ENCODE results near the gene TSC22D4. TPM values are rescaled to one million over a fixed set of nuclear protein-coding genes. Genes with fewer than 3 reads are reported as not detected.
"Not testable (repeated sequence)": the region's sequence is repeated elsewhere in the genome, so short reads cannot be mapped to it uniquely, and the experiment has no call there.

The TSC22D4 gene
- total RNA-seq, 1 donor from 2014 or later, result 18.5 TPM

DNA sequence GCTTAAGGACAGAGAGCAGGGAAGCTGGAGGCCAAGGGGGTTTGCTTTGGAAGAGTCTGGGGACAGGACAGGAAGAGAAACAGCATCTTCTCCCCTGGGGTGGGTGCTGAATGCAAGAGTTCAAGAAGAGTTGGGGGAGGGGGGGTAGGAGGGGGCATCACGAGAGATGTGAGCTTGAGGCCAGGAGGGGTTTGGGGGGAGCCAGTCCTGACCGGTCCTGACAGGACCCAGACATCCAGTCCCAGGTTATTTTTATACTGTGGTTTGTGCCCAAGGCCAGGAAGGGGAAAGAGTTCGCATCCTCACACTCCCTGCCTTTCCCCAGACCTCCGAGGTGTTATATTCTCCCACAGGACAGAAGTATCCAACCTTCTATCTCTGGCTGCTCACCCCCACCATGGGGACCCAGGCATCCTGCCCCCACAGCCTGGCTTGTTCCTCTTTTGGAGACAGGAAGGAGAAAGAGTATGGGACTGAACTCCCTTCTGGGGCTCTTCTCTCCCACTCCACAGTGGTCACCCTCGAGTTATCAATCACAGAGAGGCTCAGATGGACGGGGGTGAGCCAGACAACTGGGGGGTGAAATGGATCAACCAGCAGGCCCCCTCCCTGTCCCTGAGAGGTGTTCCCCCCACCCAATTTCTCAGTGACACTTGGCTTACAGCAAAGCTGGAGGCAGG lies 2.8 kb downstream of the TSC22D4 start:
- no peak for DNase-seq (ENCODE audit: low read depth in 2 of 2)

DNA sequence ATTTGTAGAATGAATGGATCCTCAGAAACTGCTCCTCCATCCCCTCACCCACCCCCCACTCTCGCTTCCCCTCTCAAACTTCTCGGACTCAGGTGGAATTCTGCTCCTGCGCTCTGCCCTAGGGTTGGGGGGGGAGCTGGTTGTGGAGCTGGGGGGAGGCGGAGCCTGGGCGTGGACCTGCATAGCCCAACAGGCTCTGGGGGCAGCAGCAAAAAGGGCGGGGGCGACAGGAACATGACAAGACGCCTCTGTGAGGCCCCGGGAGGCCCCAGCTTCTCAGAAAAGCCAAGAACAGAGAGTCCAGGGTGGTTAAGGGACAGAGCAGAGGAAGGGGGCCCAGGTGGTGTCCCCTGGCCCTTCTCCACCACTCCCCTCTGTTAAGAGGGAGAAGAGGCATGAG lies 3.5 kb downstream of the TSC22D4 start:
- DNase-seq (ENCODE audit: low read depth in 2 of 2), result no peak

DNA sequence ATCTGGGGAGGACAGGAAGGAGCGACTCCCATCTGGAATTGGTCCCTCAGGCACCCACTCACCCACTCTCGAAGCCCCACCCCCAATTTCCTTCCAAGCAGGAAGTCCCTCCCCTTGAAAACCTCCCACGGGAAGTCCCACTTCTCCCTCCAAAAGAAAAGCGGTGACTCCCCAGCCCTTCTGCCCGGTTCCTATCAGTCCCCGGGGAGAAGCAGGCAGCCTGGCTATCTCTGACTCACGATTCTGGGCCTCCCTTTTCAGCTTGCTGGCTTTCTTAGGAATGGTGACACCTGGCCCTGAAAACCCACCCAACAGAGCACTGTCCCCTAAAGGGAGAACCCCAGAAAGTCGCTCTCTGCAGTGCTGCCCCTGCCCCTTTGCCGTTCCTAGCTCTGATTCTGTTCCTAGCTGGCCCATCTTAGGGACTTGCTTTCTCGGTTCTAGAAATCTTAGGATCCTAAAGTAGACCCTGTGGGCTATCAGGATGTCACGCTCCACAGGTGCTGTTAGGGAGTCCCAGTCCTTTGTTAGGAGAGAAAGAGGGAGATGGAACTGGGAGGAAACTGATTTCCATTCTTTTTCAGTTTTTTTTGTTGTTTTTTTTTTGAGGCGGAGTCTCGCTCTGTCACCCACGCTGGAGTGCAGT lies 6.0 kb downstream of the TSC22D4 start:
- peak in 1 of 2 donors; percentile 48 for DNase-seq (ENCODE audit: low read depth in 2 of 2)

DNA sequence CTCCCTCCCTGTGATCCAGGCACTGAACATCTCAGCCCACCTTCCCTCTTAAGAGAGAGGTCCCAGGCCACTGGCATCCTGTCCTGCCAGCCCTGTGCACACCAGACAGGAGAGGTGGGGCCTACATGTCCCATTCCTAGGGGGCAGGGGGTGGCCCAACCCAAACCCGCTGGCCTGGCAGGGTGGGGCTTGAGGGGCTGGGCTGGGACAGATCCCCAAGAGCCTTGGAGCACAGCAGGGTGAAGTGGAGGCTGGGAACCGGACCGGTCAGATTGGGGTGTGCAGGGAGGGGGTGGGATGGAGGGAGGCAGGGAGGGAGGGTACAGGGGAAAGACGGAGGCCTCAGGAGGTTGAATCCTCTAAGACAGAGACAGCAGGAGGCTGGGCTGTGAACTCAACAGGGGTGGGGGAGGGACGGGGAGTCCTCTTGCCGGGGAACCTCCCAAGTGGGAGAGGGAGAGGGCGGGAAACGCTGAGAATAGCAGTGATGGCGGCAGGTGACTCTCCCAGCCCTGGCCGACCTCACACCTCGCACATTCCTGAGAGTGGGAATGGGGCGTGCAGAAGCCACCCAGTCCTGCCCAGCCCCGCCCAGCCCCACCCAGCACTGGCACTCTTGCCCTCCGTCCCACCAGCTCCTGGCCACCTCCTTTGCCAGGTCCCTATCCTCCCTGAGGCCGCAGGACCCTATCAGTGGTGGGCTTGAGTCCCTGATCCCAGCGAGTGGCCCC lies 6.7 kb downstream of the TSC22D4 start:
- DNase-seq (ENCODE audit: low read depth in 2 of 2), result no peak

DNA sequence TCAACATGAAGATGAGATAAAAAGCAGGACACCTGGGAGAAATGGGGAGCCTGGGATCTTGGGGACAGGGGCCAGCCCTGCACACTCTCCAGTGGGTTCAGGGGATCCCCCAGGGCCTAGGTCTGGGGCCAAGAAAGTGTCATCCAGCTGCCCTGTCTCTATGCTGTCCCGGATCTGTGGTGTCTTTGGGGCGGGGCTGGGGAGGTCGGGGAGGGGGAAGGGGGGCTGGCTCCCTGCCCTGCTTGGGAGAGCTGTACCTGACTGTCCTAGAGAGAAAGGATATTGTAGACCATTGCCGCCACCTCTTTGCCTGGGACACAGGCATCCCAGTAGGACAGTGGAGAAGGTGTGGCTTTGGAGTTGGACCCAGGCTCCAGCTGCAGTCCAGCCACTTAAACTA lies 8.0 kb downstream of the TSC22D4 start:
- no peak for DNase-seq (ENCODE audit: low read depth in 2 of 2)

DNA sequence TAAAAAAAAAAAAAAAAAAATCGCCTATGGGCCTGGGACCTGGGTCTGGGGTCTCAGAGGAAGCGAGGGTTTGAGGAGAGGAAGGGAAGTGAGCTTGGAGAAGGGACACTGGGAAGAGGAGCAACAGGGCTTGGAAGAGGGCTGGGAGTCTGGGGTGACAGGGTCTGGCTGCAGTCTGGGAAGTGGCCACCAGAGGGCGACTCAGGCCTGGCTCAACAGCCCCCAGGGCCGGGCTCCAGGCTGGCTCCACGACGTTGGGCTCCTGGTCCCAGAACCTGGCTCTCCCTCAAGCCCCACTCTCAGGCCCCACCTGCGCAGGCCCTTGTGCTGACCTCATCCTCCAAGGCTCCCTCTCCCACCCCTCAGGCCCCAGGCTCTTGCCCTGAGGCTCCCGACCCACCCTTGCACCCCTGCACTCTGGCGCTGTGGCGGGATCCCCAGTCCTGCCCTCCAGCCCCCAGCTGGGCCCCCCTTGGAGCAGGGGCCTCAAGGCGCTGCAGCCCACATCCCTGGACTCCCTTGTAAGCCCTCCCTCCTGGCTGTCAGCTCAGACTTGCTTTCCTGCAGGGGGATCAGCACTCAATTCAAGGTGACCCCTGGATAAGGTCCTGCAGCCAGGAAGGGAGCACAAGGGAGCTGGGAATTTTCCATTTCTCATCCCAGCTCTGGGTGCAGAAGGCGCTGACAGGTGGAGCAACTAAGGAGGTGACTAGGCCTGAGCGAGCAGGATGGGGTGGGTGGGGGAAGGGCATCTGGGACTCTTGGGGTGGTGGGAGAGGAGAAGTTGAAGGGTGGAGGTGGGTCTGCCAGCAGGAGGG lies 9.6 kb downstream of the TSC22D4 start:
- DNase-seq (ENCODE audit: low read depth in 2 of 2), result peak; percentile 50 to 75

DNA sequence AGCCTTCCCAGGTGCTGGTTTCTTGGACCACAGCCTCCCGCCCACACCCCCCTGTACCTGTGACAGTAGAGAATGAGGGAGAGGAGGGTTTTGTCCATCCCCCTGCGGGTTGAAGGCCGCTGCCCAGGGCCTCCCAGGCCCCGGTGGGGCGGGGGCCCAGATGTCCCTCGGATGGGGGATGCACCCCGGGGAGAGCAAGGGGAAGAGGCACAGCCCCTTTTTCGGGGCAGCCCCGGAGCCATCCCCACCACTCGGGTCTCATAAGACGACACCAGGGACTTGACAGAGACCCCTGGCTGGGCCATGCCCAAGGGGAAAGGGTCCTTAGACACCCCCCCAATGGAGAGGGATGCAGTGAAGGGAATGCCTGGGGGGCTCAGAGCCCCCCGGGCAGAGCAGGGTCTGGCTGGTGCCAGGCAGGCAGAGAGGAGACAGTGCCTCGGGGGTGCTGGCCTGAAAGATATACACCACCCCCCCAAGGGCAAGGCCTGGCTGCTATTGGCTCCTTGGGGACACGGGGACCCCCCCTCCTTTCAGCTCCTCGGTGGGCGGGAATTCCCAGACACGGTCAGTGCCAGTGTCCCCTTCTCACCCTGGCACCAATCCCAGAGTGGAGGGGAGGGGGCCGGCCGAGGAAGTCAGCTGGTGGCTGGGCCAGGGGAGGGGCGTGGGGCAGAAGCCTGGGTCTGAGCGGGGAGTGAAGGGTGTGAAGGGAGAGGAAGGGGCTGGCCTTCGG lies 11.2 kb downstream of the TSC22D4 start:
- no peak for DNase-seq (ENCODE audit: low read depth in 2 of 2)

DNA sequence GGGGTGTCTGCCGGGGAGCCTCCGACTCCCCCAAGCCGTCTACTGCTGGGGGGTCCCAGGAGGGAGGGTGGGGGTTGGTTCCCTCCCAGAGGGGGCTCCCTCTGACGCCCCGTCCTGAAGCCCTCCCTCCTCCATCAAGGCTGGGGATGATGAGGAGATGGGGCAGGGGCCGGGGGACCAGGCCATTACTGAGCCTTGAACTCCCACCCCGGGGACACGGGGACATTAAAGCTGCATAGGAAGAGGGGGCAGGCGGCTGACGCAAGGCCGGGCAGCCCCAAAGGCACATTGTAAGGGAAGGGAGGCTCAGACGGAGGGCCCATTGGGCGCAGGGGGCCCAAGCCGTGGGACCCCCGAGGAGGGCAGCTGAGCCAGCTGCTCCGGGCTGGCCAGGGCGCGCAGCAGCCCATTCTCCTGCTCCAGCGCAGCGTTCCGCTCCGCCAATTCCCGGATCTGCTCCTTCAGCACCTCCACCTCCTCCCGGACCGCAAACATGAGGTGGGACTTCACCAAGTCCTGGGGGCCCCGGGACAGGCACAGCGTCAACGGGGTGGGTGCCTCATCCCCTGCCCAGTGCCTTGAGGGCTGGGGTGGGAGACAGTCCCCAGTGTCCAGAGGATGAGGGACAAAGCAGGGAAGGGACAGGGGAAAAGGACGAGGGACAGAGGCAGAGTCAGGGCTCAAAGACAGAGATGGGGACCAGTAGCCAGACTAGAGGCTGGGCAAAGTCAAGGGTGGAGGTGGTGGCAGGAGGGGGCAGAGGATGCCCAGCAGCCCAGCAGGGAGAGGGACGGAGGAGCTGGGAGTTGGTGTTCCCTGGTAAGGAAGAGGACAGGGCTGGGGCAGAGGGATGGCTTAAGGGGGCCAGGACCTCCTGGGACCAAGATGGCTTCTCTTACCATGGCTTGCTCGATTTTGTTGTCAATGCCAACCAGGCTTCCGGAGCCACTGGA lies 12.1 kb downstream of the TSC22D4 start:
- DNase-seq (ENCODE audit: low read depth in 2 of 2), result no peak

DNA sequence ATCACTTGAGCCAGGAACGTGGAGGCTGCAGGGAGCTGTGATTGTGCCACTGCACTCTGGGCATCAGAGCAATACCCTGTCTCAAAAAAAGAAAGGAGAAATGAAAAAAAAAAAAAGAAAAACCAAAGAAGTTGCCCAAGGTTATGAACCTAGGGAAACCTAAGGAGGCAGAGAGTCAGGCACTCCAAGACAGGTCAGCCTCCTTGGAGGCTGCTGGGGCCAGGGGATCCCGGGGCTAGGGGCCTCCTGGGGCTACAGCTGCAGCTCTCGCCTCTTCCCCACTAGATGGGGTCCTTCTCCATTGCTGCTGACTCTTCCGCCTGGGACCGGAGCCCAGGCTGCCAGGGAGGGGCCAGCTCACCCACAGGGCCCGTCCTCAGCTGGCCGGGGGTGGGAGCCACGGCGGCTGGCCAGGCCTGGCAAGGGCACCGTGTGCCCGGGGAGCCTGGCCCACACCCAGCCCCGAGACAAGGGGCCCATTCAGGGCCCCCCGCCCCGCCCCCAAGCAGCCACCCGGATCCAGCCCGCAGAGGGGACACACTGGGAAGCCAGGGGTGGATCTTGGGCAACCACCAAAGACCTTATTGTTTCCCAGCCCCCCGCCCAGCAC lies 13.2 kb downstream of the TSC22D4 start:
- peak; percentile 42 to 79 for DNase-seq (ENCODE audit: low read depth in 2 of 2)

DNA sequence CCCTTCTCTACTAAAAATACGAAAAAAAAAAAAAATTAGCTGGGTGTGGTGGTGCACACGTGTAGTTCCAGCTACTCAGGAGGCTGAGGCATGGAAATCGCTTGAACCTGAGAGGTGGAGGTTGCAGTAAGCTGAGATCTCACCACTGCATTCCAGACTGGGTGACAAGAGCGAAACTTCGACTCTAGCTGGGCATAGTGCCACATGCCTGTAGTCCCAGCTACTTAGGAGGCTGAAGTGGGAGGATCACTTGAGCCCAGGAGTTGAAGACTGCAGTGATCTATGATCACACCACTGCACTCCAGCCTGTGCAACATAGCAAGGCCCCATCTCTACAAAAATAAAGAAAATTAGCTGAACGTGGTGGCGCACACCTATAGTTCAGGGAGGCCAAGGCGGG lies 13.7 kb downstream of the TSC22D4 start:
- DNase-seq (ENCODE audit: low read depth in 2 of 2), result no peak

DNA sequence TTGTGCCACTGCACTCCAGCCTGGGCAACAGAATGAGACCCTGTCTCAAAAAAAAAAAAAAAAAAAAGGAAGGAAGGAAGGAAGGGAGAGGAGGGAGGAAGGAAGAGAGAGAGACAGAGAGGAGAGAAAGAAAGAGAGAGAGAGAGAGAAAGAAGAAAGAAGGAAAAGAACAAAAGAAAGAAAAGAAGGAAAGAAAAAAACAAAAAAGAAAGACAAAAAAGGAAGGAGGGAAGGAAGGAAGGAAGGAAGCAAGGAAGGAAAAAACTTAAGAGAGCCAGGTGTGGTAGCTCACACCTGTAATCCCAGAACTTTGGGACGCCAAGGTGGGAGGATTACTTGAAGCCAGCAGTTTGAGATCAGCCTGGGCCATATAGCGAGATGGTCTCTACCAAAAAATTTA lies 14.2 kb downstream of the TSC22D4 start:
- no peak for DNase-seq (ENCODE audit: low read depth in 2 of 2)

DNA sequence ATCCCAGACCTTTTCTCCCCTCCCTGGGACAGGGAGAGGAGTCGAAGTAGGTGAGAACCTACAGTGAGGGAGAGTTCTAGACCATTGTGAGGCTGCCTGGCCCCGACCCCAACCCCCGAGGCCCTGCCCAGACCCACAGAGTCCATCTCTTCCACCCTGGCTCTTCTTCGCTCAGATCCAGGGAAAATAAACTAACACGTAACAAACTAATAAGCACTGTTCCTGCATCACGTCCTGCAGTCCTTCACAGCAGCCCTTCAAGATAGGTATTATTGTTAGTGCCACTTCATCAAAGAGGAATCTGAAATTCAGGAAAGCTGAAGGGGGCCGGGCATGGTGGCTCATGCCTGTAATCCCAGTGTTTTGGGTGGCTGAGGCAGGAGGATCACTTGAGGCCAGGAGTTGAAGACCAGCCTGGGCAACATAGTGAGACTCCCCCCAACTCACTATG lies 14.8 kb downstream of the TSC22D4 start, which contains the start of gene SPACDR:
Gene SPACDR, minus strand, starts transcription at position 51 of the 451 bp plus-strand sequence. CDS start 235 bp downstream, outside the sequence.
- DNase-seq (ENCODE audit: low read depth in 2 of 2), result no peak

DNA sequence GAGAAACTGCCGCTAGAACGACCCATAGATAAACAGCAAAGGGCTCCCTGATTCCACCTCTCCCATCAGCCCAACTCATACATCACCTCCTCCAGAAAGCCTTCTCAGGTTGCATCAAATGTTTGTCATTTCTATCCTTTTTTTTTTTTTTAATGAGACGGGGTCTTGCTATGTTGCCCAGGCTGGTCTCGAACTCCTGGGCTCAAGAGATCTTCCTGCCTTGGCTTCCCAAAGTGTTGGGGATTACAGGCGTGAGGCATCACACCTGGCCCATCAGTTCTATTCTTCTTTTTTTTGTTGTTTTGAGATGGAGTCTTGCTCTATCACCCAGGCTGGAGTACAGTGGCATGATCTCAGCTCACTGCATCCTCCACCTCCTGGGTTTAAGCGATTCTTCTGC lies 22.0 kb downstream of the TSC22D4 start:
- no peak for DNase-seq (ENCODE audit: low read depth in 2 of 2)

DNA sequence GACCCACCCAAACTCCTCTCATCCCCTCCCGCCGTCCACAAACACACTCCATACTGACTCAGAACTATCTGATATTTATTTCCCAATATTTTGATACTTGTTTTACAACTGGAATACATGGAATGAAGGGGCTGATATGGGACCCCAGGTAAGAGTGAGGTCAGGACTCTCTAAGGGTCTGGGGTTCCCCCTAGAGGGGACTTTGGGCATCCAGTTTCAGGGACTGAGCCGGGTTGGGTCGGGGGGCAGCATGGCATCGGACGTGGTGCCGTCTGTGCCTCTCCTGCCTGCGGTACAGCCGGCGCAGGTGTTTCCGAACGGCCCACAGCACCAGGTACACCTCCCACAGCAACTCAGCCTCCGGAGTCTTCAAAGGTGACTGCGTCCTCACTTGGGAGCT lies 22.5 kb downstream of the TSC22D4 start:
- DNase-seq (ENCODE audit: low read depth in 2 of 2), result no peak

DNA sequence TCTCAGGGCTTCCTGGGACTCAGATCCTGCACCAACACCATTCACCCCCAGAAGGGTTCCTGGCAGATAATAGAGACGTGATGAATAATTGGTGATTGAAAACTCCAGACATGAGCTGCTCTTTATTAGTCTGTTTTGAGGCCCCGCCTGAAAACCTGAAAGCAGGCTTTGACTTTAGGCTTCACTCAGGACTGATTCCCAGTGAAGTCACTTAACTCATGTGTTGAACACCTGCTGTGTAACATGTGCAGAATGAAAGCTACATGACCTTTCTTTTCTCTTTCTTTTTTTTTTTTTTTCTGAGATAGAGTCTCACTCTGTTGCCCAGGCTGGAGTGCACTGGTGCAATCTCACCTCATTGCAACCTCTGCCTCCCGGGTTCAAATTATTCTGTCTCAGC lies 23.8 kb downstream of the TSC22D4 start:
- DNase-seq (ENCODE audit: low read depth in 2 of 2), result no peak

DNA sequence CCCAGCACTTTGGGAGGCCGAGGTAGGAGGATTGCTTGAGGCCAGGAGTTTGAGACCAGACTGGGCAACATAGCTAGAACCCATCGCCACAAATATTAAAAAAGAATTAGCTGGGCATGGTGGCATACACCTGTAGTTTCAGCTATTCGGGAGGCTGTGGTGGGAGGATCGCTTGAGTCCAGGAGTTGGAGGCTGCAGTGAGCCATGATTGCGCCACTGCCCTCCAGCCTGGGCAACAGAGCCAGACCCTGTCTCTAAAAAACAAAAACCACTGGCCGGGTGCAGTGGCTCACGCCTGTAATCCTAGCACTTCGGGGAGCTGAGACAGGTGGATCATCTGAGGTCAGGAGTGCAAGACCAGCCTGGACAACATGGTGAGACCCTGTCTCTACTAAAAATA lies 25.2 kb downstream of the TSC22D4 start:
- not testable (repeated sequence) for DNase-seq (ENCODE audit: low read depth in 2 of 2)

DNA sequence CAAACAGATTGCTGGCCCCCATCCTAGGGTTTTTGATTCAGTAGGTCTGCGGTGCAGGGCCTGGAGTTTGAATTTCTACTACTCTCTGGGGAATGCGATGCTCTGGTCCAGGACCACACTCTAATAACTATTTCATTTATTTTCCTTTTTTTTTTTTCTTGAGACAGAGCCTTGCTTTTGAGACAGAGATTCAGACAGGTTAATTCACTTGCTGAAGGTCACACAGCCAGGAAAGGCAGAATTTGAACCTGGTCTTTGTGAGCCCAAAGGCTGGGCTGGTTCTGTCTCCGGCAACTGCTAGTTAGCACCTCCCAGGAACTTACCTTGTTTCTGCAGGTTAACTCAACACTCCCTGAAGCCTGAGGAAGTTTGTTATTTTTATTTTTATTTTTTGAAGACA lies 26.5 kb downstream of the TSC22D4 start:
- DNase-seq (ENCODE audit: low read depth in 2 of 2), result no peak

DNA sequence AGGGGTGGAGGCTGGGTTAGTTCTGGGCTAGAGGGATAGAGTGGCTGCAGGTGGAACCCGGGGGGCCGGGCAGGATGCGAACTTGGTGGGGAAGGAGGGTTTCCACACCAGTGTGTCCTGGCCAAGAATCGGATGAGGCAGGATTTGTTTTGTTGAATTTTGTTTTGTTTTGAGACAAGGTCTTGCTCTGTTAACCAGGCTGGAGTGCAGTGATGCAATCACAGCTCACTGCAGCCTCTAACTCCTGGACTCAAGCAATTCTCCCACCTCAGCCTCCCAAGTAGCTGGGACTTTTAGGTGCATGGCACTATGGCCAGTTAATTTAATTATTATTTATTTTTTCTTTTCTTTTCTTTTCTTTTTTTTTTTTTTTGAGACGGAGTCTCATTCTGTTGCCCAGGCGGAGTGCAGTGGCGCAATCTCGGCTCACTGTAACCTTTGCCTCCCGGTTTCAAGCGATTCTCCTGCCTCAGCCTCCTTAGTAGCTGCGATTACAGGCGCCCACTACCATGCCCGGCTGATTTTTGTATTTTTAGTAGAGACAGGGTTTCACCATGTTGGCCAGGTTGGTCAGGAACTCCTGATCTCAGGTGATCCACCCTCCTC lies 29.7 kb downstream of the TSC22D4 start:
- no peak for DNase-seq (ENCODE audit: low read depth in 2 of 2)

DNA sequence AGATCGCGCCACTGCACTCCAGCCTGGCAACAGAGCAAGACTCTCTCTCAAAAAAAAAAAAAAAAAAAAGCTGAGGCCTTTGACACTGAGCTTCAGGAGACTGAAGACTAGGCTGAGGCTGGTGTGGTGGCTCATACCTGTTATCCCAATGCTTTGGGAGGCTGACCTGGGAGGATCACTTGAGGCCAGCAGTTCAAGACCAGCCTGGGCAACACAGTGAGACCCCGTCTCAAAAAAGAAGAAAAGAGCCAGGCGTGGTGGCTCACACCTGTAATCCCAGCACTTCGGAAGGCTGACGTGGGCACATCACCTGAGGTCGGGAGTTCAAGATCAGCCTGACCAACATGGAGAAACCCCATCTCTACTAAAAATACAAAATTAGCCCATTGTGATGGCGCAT lies 31.7 kb downstream of the TSC22D4 start:
- not testable (repeated sequence) for DNase-seq (ENCODE audit: low read depth in 2 of 2)

Measured in dermis microvascular lymphatic vessel endothelial cell (primary cell).